Peyer's patch (tissue), 4 donors: ENCODE measurements around the gene PALLD. TPM values are rescaled to one million over a fixed set of nuclear protein-coding genes. Genes with fewer than 3 reads are reported as not detected.
A peak's percentile ranks its signal among the peaks of the same experiment; 100 is the strongest.

Experiments used
- DNase-seq, 3 donors: peaks; one replicate each; pipeline ENCODE4 v3.0.0-alpha.2; 2017 to 2019
- H3K27ac ChIP-seq, 4 donors: fragments of 200-600 bp; sonication (generic); one replicate each; pipeline ENCODE4 v1.5.1; 2016 to 2019
- H3K27me3 ChIP-seq, 2 donors: fragments of 200-600 bp; sonication (generic); one replicate each; pipeline ENCODE4 v1.5.1; 2019
- H3K36me3 ChIP-seq, 3 donors: fragments of 200-600 bp; sonication (generic); one replicate each; pipeline ENCODE4 v1.5.1; 2016 to 2019
- H3K4me1 ChIP-seq, 4 donors: fragments of 200-600 bp; sonication (generic); one replicate each; pipeline ENCODE4 v1.5.1; 2016 to 2019
- H3K4me3 ChIP-seq, 4 donors: fragments of 200-600 bp; sonication (generic); 1 replicate in 3 of 4; 2 replicates in 1 of 4; pipeline ENCODE4 v1.5.1; 2016 to 2019; ENCODE audit warnings: mild to moderate bottlenecking in 1 of 4
- H3K9me3 ChIP-seq, 4 donors: fragments of 200-600 bp; sonication (generic); one replicate each; pipeline ENCODE4 v1.5.1; 2016 to 2019; ENCODE audit warnings: mild to moderate bottlenecking in 1 of 4
- CTCF ChIP-seq, 6 experiments: fragments of 450-650 bp in 4 of 6; fragments of 200-600 bp in 2 of 6; sonication (generic) in 1 of 6; IDR thresholded peaks; one replicate each; pipeline ENCODE4 v1.5.1; 2017 to 2019; ENCODE audit warnings: antibody characterized with exemption in 6 of 6, mild to moderate bottlenecking in 3 of 6, moderate library complexity in 1 of 6
- POLR2A ChIP-seq, 2 donors: fragments of 450-650 bp; IDR thresholded peaks; one replicate each; pipeline ENCODE4 v1.5.1; 2017; ENCODE audit warnings: antibody characterized with exemption in 2 of 2, mild to moderate bottlenecking in 2 of 2, moderate library complexity in 2 of 2
- total RNA-seq, 4 donors: library from RNA; depleted of rRNA; stranded (reverse); fragments of >200 nt; gene quantifications; one replicate each; pipeline ENCODE4 v1.1.0, GENCODE V29; 2016

PALLD gene
- total RNA-seq, 4 donors from 2014 or later = 68.0 to 175 (median 78.4) TPM

- no peaks in the 10 kb centered on the region for H3K4me1 ChIP-seq
- H3K27me3 ChIP-seq = no peaks in the 10 kb centered on the region
- no peaks in the 10 kb centered on the region for H3K36me3 ChIP-seq
- H3K27ac ChIP-seq = peak overlapping the region in 3 of 4 donors; percentile 48 to 80 (median 68)
- DNase-seq = no peak
- H3K9me3 ChIP-seq = no peaks in the 10 kb centered on the region
- TF ChIP-seq CTCF (IDR thresholded peaks at IDR 0.05) = no peak
- no peak for TF ChIP-seq POLR2A (IDR thresholded peaks at IDR 0.05)
- peak overlapping the region in 1 of 4 donors; percentile 30 for H3K4me3 ChIP-seq
These were observed 320.5 kb downstream of the PALLD start for GRCh38 chr4:168817370-168817769.

GRCh38 chr4:168822481-168822880 is 325.6 kb downstream of the PALLD start:
- Histone ChIP-seq H3K27ac (no peak overlapping the region), H3K36me3 (no peaks in the 10 kb centered on the region), H3K4me3 (no peak overlapping the region), H3K27me3 (no peaks in the 10 kb centered on the region), H3K4me1 (no peaks in the 10 kb centered on the region), H3K9me3 (no peaks in the 10 kb centered on the region)
- TF ChIP-seq CTCF (IDR thresholded peaks at IDR 0.05) (no peak), POLR2A (IDR thresholded peaks at IDR 0.05) (no peak)
- no peak for DNase-seq

GRCh38 chr4:168825975-168826374 is 329.1 kb downstream of the PALLD start:
- no peaks in the 10 kb centered on the region for H3K4me1 ChIP-seq
- no peak overlapping the region for H3K27ac ChIP-seq
- no peaks in the 10 kb centered on the region for H3K36me3 ChIP-seq
- no peak overlapping the region for H3K4me3 ChIP-seq
- no peaks in the 10 kb centered on the region for H3K27me3 ChIP-seq
- no peak for DNase-seq
- no peaks in the 10 kb centered on the region for H3K9me3 ChIP-seq
- TF ChIP-seq POLR2A (IDR thresholded peaks at IDR 0.05) (no peak), CTCF (IDR thresholded peaks at IDR 0.05) (no peak)

GRCh38 chr4:168826620-168827019 is 329.8 kb downstream of the PALLD start:
- Histone ChIP-seq H3K36me3 (no peaks in the 10 kb centered on the region), H3K27ac (no peak overlapping the region), H3K4me1 (no peaks in the 10 kb centered on the region), H3K4me3 (no peak overlapping the region), H3K27me3 (no peaks in the 10 kb centered on the region), H3K9me3 (no peaks in the 10 kb centered on the region)
- TF ChIP-seq POLR2A (IDR thresholded peaks at IDR 0.05) (no peak), CTCF (IDR thresholded peaks at IDR 0.05) (no peak)
- DNase-seq = no peak

GRCh38 chr4:168830777-168831512 is 334.1 kb downstream of the PALLD start:
- TF ChIP-seq CTCF (IDR thresholded peaks at IDR 0.05) (no peak), POLR2A (IDR thresholded peaks at IDR 0.05) (no peak)
- peak overlapping the region in 1 of 4 donors; percentile 74 for H3K4me3 ChIP-seq

More at GRCh38 chr4:168830777-168831512, 334.1 kb downstream of the PALLD start:
- Histone ChIP-seq H3K27me3 (no peaks in the 10 kb centered on the region), H3K27ac (peak overlapping the region; percentile 68 to 88 (median 82)), H3K36me3 (no peaks in the 10 kb centered on the region), H3K9me3 (no peaks in the 10 kb centered on the region), H3K4me1 (peaks cover 0 to 8% (median 0%) of the 10 kb centered on the region in 4 donors)
- no peak for DNase-seq
